ENCODE measurements around the gene ATG9A. TPM values are rescaled to one million over a fixed set of nuclear protein-coding genes. Genes with fewer than 3 reads are reported as not detected.

ATG9A gene
- total RNA-seq, 1 donor from 2014 or later, result 82.8 TPM

GRCh38 chr2:219251656-219252055, 22.2 kb upstream of the ATG9A start:
- H3K27ac Mint-ChIP-seq (ENCODE audit: unreplicated experiment), result peak overlapping the region; percentile 86
- no peak for TF ChIP-seq CTCF (IDR thresholded peaks at IDR 0.05)
- H3K27me3 Mint-ChIP-seq (ENCODE audit: low read depth), result peaks cover 9% of the 10 kb centered on the region

GRCh38 chr2:219250049-219250781, 20.8 kb upstream of the ATG9A start:
- H3K9me3 Mint-ChIP-seq (ENCODE audit: low read depth), result no peaks in the 10 kb centered on the region
- no peaks in the 10 kb centered on the region for H3K36me3 Mint-ChIP-seq (ENCODE audit: low read depth)
- H3K27ac Mint-ChIP-seq (ENCODE audit: unreplicated experiment), result peak overlapping the region; percentile 98
- H3K27me3 Mint-ChIP-seq (ENCODE audit: low read depth), result peaks cover 4% of the 10 kb centered on the region
- H3K4me1 Mint-ChIP-seq (ENCODE audit: low read depth), result peaks cover 75% of the 10 kb centered on the region
- peak overlapping the region; percentile 42 for H3K4me3 Mint-ChIP-seq (ENCODE audit: unreplicated experiment)
- no peak for TF ChIP-seq CTCF (IDR thresholded peaks at IDR 0.05)
- no peak for DNase-seq (ENCODE audit: low spot score)

More at GRCh38 chr2:219251656-219252055, 22.2 kb upstream of the ATG9A start:
- Mint-ChIP-seq H3K36me3 (ENCODE audit: low read depth) (no peaks in the 10 kb centered on the region), H3K4me1 (ENCODE audit: low read depth) (peaks cover 67% of the 10 kb centered on the region), H3K4me3 (ENCODE audit: unreplicated experiment) (peak overlapping the region; percentile 26), H3K9me3 (ENCODE audit: low read depth) (no peaks in the 10 kb centered on the region)
- DNase-seq (ENCODE audit: low spot score), result no peak

- peaks cover 76% of the 10 kb centered on the region for H3K4me1 Mint-ChIP-seq (ENCODE audit: low read depth)
- H3K36me3 Mint-ChIP-seq (ENCODE audit: low read depth), result no peaks in the 10 kb centered on the region
- no peak for DNase-seq (ENCODE audit: low spot score)
- H3K4me3 Mint-ChIP-seq (ENCODE audit: unreplicated experiment), result peak overlapping the region; percentile 42
- peak overlapping the region; percentile 98 for H3K27ac Mint-ChIP-seq (ENCODE audit: unreplicated experiment)
- H3K27me3 Mint-ChIP-seq (ENCODE audit: low read depth), result no peaks in the 10 kb centered on the region
- no peaks in the 10 kb centered on the region for H3K9me3 Mint-ChIP-seq (ENCODE audit: low read depth)
- TF ChIP-seq CTCF (IDR thresholded peaks at IDR 0.05), result no peak
These were observed 20.0 kb upstream of the ATG9A start for GRCh38 chr2:219249203-219249980.

GRCh38 chr2:219248845-219249202, 19.4 kb upstream of the ATG9A start:
- Mint-ChIP-seq H3K4me1 (ENCODE audit: low read depth) (peaks cover 76% of the 10 kb centered on the region), H3K27ac (ENCODE audit: unreplicated experiment) (peak overlapping the region; percentile 98), H3K36me3 (ENCODE audit: low read depth) (no peaks in the 10 kb centered on the region), H3K27me3 (ENCODE audit: low read depth) (no peaks in the 10 kb centered on the region), H3K4me3 (ENCODE audit: unreplicated experiment) (peak overlapping the region; percentile 41), H3K9me3 (ENCODE audit: low read depth) (no peaks in the 10 kb centered on the region)
- DNase-seq (ENCODE audit: low spot score), result no peak
- no peak for TF ChIP-seq CTCF (IDR thresholded peaks at IDR 0.05)
